Measurements from ENCODE around the gene HIF3A.

DNA sequence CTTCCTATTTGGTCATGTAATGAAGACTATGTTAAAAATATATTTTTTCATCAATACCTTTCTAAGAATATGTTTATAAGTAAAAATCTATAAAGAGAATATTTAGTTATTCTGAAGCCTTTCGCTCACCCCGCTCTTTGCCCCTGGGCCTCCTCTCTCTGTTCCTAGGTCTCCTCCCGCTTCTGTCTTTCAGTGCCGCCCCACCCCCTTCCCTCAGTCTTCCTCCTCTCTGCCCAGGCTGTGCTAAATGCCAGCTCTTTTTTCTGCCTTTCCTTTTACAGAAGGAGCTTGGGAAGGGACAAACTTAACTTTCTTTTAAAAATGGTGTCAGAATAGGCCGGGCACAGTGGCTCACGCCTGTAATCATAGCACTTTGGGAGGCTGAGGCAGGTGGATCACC, 22.8 kb downstream of the HIF3A start:
- no peak for TF ChIP-seq POLR2AphosphoS5 (IDR thresholded peaks at IDR 0.05; ENCODE audit: low read depth, low read length)
- no peak for TF ChIP-seq TAF1 (IDR thresholded peaks at IDR 0.05; ENCODE audit: borderline replicate concordance, insufficient read depth, low read length)
- TF ChIP-seq, protein P1, sequence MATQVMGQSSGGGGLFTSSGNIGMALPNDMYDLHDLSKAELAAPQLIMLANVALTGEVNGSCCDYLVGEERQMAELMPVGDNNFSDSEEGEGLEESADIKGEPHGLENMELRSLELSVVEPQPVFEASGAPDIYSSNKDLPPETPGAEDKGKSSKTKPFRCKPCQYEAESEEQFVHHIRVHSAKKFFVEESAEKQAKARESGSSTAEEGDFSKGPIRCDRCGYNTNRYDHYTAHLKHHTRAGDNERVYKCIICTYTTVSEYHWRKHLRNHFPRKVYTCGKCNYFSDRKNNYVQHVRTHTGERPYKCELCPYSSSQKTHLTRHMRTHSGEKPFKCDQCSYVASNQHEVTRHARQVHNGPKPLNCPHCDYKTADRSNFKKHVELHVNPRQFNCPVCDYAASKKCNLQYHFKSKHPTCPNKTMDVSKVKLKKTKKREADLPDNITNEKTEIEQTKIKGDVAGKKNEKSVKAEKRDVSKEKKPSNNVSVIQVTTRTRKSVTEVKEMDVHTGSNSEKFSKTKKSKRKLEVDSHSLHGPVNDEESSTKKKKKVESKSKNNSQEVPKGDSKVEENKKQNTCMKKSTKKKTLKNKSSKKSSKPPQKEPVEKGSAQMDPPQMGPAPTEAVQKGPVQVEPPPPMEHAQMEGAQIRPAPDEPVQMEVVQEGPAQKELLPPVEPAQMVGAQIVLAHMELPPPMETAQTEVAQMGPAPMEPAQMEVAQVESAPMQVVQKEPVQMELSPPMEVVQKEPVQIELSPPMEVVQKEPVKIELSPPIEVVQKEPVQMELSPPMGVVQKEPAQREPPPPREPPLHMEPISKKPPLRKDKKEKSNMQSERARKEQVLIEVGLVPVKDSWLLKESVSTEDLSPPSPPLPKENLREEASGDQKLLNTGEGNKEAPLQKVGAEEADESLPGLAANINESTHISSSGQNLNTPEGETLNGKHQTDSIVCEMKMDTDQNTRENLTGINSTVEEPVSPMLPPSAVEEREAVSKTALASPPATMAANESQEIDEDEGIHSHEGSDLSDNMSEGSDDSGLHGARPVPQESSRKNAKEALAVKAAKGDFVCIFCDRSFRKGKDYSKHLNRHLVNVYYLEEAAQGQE (IDR thresholded peaks at IDR 0.05; ENCODE audit: insufficient read depth in 1 of 2, low read depth in 2 of 2, low read length in 2 of 2): no peak
